SK-N-MC (cell line): Measurements from ENCODE around the gene MED13L.

ENCODE experiments used
- EZH2 ChIP-seq: fragments of 200-600 bp; sonication (generic); IDR thresholded peaks from one replicate; pipeline ENCODE4 v1.6.1; 2017; ENCODE audit warnings: antibody characterized with exemption
- POLR2AphosphoS5 ChIP-seq: IDR thresholded peaks from 2 replicates; pipeline ENCODE4 v1.6.1; 2012; ENCODE audit warnings: mild to moderate bottlenecking, low read depth, low read length, borderline replicate concordance

DNA sequence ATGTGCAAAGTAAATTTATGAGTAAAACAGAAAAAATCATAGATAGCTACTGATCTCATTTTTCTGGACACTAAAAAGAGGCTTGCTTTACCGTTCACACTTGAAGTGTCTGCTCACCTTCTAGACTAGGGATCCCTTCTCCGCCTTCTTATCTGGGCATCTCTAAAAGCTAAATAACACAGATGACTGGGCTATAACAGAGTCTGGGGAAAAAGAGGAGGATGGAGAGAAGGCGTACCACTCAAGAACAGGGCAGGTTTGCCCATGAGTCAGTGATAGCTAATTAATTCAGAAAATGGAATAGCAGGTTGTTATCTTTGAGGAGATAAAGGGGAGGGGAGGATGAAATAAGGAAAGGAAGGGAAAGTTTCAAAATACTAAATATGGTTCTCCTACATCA lies 185.3 kb downstream of the MED13L start:
- TF ChIP-seq POLR2AphosphoS5, result no peak
- TF ChIP-seq EZH2, result no peak
